GM21528 (cell line): ENCODE measurements around the gene WDR83.
A peak's percentile ranks its signal among the peaks of the same experiment; 100 is the strongest.
"Not testable (repeated sequence)": the region's sequence is repeated elsewhere in the genome, so short reads cannot be mapped to it uniquely, and the experiment has no call there.

Source experiments
- ATAC-seq: cut with Tn5 transposase; IDR thresholded peaks from one replicate; pipeline ENCODE4 v1.9.1; 2021; ENCODE audit warnings: mild to moderate bottlenecking, moderate library complexity; ENCODE audit not compliant: unreplicated experiment, low FRiP score

Gene WDR83

DNA sequence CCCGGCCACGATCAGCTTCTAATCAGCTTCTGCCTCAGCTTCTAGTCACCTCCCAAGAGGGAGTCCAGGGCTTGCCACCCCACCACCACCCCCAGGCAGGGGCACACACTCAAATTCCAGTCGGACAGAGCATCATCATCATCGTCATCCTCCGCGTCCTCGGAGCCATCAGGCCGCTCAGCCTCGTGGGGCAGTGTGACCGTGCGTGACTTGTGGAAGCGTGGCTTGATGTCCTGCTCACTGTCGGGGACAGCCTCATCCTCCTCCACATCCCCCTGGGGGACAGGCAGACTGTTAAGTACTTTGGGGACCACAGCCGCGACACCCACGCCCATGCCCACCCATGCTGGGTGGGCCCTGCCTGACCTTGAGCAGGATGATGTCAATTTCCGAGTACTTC lies 44.6 kb downstream of the WDR83 start:
- no peak for ATAC-seq

DNA sequence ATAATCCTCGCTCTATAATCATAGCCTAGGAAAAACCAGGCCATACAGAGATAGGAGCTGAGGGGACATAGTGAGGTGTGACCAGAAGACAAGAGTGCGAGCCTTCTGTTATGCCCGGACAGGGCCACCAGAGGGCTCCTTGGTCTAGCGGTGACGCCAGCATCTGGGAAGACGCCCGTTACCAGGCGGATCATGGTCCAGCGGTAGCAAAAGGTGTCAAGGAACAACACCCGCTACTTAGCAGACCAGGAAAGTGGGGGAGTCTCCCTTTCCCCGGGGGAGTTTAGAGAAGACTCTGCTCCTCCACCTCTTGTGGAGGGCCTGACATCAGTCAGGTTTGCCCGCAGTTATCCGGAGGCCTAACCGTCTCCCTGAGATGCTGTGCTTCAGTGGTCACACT lies 45.5 kb downstream of the WDR83 start:
- ATAC-seq: not testable (repeated sequence)

DNA sequence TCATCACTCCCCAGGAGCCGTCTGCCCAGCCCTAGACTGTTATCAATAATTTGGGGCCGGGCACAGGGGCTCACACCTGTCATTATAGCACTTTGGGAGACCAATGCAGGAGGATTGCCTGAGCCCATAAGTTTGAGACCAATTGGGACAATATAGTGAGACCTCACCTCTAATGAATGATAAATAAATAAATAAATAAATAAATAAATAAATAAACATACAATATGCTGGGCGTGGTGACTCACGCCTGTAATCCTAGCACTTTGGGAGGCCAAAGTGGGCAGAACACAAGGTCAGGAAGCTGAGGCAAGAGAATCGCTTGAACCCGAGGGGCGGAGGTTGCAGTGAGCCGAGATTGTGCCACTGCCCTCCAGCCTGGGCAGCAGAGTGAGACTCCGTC lies 46.7 kb downstream of the WDR83 start:
- not testable (repeated sequence) for ATAC-seq

DNA sequence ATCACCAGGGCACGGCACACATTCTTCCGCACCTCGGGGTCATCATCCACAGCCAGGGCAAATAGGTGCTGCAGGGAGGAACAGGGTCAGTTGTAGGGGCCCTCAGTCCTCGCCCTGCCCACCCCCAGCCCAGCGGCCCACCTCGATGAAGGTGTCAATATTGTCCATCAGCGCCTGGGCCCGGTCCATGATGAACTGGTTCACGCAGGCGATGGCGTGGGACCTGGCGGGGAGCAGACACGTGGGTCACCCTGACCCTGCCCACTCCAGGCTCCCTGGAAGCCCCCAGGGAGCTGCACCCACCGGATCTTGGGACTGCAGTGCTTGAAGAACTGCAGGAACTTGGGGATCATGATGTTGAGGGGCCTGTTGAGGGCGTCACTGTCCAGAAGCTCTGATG lies 48.5 kb downstream of the WDR83 start:
- ATAC-seq: no peak

DNA sequence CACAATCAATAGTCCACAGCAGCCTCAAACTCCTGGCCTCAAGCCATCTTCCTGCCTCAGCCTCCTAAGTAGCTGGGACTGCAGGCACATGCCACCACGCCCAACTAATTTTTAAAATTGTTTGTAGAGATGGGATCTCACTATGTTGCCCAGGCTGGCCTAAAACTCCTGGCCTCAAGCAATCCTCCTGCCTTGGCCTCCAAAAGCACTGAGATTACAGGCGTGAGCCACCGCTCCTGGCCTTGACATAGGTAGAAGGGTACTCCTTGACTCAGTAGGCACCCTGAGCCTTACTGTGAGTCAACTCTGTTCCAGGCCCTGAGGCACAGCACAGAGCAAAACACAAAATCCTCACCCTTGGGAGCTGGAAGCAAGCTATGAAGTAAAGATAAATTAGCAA lies 49.3 kb downstream of the WDR83 start:
- ATAC-seq: no peak

DNA sequence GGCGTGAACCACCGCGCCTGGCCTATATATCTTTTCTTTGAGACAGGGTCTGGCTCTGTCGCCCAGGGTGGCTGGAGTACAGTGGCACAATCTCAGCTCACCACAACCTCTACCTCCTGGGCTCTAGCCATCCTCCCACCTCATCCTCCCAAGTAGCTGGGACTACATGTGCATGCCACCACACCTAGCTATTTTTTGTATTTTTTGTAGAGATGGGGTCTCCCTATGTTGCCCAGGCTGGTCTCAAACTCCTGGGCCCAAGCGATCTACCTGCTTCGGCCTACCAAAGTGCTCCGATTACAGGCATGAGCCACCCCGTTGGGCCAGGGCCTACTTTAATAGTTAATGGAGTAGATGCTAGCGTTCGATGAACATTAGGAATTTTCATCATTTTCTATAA lies 53.7 kb downstream of the WDR83 start:
- ATAC-seq: no peak

DNA sequence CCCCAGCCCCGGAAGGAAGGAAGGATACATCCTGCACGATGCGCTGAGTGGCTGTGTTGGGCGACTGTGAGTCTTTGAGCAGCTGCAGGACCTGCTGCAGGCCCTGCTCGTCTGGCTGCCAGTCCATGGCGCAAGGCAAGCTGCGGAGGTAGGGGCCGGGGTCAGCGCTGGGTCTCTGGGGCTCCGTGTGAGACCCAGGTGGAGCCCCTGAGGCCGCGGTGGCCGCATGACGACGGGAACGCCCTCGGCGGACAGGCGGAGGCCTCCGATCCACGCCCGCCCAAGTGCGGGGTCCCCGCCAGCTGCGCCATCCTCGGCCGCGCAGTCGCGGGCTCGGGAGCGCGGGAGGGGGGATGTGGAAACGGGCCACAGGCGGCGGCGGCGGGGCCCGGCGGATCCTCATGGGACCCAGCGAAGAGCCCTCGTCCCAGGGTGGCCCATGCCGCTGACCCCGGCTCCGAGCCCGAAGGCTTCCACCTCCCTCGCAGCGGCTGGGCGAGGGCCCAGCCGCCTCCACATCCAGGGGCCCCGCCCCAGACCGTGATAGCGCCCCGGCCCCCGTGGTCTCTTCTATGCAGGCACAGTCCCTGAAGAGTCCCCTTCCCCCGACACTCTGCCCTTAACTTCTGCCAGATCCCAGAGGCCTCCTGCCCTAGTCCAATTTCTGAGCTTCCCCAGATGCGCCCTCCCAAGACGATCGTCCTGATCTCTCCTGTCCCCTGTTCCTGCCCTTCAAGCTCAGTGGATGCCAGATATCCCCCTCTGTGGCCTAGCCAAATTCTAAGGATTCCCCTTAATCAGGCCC lies 54.4 kb downstream of the WDR83 start:
- ATAC-seq: no peak

DNA sequence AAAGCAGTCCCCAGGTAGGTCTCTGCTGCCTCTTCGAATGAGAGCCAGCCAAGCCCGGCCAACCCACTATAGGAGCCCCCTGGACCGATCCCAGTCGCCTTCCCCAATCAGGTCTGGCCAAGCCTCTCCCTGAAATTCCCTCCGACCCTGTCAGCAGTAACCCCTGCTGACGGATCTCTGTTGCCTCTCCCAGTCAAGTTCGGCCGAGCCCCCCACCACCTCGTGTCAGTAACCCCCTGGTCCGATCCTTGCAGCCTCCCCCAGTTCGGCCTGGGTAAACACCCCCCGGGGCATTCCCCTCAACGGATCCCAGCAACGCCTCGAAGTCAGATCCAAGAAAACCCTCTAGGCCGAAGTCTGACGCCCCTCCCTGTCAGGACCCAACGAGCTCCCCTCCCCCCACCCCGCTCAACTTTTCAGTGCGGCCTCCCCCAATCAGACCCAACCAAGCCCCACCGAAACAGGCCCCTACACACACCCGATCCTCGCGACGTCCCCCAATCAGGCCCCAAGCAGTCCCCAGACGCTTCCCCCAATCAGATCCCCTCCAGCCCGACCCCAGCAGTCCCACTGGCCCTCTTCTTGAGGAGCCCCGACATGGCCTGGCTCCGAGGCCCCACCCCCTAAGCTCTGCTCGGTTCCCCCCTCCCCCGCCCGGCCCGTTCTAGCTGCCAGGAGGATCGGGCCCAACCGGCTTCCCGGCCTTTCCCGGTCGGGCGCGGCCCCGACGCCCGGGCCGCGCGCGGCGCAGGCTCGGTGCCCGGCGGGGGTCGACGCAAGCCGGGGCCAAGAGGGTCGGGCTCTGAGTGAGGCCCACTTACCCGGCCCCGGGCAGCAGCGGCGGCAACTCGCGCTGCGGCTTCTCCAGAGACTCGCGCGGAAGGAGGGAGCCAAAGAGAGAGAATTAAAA lies 55.3 kb downstream of the WDR83 start:
- ATAC-seq: peak; percentile 24

DNA sequence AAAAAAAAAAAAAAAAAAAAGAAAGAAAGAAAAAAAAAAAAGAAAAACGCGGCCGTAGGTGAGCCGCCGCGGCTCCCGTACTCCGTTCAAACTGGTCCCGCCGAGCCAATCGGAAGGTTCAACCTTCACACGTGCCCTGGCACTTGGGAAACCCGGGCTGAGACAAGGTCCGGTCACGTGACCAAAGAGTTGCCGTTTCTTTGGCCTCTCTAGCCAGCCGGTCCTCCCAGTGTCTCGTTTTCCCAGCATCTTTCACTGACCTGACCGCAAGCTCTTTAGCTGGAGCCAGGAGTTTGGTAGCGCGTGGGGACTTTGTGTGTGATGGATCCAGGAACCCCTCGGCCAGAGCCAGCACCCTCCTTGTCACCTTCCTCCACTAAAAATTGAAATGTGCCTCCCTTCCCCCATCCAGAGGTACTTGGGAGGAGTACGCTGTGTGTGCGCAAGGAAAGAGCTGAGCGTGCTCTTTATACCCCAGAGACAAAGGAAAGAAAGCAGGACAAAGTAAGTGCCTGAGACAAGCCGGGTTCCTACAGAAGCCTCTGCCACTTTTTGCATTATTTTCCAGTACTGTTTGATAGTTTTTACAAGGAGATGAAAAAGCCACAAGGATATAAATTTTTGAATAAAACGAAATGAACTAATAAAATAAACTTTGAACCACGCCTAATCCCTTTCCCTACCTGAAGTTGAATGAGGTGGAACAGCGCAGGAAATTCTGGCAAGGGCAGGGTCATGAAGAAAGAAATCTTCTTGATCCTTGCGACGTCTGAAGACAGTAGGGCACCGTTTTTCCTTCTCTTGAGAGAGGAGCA lies 56.2 kb downstream of the WDR83 start:
- ATAC-seq: peak; percentile 67

DNA sequence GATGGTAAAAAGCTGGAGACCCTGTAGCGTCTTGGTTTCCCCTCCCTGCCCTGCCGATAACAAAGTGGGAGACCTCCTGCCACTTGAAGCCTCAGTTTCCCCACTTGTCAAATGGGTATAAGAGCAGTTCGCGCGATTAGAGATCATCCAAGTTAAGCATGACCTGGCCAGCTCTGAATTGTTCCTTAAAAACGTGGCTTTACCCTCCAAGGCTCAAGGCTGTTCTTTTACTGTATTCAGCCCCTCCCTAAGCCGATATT lies 56.7 kb downstream of the WDR83 start:
- ATAC-seq: no peak

DNA sequence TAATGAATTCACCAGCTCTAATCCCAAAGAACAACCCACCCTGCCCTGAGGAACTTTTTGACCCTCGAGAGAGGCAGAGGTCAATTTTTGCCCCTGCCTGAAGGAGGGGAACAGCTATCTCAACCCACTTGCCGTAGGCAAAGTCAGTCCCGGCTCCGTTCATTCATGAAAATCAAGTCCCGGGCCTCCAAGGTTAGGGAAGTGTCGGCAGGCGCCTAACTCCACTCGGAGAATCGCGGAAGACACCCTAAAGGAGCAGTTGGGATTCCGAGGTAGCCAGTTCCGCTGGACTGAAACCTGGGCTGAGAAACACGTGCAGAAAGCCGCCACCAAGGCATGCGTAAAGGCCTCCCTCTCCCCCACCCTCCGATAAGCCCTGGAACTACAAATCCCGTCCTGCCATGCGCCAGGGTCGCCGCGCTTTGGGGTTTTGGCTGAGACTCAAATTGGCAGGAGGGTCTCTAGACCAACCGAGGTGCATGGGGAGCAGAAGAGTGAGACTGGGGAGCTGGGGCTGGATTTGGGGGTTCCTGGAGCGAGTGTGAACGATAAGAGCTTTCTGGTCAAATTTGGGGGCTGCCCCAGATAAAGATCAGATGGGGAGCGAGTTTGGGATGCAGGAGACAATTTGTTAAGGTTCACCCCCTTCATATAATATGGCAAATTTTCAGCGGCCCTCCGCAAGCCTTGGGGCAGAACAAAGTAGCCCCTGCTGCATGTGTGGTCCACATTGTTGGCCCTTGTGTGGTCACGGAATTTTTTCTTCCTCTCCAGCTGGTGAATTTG lies 57.2 kb downstream of the WDR83 start, which contains the start of gene TNPO2:
Gene TNPO2, minus strand, starts transcription at position 292 of the 786 bp plus-strand sequence. CDS start 2,955 bp downstream, outside the sequence.
- ATAC-seq: no peak
